HL-60 (cell line): Measurements from ENCODE around the gene ATG4D.

ENCODE experiments used
- CTCF ChIP-seq: IDR thresholded peaks from one replicate; pipeline ENCODE4 v1.5.1; 2011; ENCODE audit warnings: low read length, control low read depth, inconsistent platforms; ENCODE audit not compliant: insufficient read depth
- GABPA ChIP-seq: IDR thresholded peaks from 2 replicates; pipeline ENCODE4 v1.6.1; 2012; ENCODE audit warnings: low read depth
- POLR2AphosphoS5 ChIP-seq: IDR thresholded peaks from 2 replicates; pipeline ENCODE4 v1.6.1; 2012; ENCODE audit warnings: low read depth
- TF ChIP-seq, protein P1 (sequence below): IDR thresholded peaks from 2 replicates; pipeline ENCODE4 v1.6.1; 2012; ENCODE audit warnings: low read depth; ENCODE audit not compliant: insufficient replicate concordance

- TF ChIP-seq, protein P1, sequence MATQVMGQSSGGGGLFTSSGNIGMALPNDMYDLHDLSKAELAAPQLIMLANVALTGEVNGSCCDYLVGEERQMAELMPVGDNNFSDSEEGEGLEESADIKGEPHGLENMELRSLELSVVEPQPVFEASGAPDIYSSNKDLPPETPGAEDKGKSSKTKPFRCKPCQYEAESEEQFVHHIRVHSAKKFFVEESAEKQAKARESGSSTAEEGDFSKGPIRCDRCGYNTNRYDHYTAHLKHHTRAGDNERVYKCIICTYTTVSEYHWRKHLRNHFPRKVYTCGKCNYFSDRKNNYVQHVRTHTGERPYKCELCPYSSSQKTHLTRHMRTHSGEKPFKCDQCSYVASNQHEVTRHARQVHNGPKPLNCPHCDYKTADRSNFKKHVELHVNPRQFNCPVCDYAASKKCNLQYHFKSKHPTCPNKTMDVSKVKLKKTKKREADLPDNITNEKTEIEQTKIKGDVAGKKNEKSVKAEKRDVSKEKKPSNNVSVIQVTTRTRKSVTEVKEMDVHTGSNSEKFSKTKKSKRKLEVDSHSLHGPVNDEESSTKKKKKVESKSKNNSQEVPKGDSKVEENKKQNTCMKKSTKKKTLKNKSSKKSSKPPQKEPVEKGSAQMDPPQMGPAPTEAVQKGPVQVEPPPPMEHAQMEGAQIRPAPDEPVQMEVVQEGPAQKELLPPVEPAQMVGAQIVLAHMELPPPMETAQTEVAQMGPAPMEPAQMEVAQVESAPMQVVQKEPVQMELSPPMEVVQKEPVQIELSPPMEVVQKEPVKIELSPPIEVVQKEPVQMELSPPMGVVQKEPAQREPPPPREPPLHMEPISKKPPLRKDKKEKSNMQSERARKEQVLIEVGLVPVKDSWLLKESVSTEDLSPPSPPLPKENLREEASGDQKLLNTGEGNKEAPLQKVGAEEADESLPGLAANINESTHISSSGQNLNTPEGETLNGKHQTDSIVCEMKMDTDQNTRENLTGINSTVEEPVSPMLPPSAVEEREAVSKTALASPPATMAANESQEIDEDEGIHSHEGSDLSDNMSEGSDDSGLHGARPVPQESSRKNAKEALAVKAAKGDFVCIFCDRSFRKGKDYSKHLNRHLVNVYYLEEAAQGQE: no peak
- TF ChIP-seq CTCF: no peak
- no peak for TF ChIP-seq POLR2AphosphoS5
- TF ChIP-seq GABPA: no peak
Observed at GRCh38 chr19:10549733-10550132, 6.0 kb downstream of the ATG4D start.
